ENCODE measurements around the gene ESR2. TPM values are rescaled to one million over a fixed set of nuclear protein-coding genes. Genes with fewer than 3 reads are reported as not detected.

The ESR2 gene
- total and polyA plus RNA-seq, 9 donors = 5.1 to 26.2 (median 13.5) TPM

DNA sequence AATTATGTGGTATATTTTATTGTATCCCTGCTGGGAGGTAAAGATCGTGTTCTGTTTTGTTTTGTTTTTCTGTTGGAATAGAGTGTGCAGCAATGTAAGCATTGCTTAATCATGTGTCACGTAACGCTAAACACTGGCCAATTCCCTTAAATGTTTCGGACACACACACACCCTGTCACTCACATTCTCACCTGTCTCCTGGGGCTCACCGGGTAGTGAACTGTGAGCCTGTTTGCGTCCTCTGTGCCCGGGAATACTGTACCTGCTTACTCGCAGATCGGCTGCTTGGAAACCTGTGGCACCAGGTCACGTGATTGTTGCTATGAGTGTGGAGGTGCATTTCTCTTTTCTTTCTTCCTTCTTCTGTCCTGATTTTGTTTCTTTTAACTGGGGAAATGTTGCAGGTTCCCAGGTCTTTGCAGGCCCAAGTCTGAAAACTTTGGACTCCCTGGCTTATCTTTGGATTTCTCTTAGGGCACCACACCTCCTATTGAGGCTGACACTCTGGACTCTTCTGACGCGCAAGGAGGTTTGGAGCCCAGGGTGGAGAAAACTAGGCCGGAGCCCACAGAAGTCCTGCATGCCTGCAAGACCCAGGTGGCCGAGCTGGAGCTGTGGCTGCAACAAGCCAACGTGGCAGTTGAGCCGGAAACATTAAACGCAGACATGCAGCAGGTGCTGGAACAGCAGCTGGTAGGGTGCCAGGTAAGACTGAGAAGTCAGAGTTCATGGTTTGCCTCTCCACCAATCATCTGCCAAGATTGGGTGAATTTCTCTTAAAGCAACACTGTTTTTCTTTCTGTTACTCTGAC is 181.1 kb downstream of the ESR2 start:
- intact Hi-C loops (cut with DNase I) = no loop called here
- Histone ChIP-seq H3K4me3 (no peak overlapping the region), H3K36me3 (no peaks in the 10 kb centered on the region), H3K27ac (no peak overlapping the region), H3K4me1 (ENCODE audit: insufficient read depth) (no peaks in the 10 kb centered on the region), H3K27me3 (no peaks in the 10 kb centered on the region), H3K9me3 (no peaks in the 10 kb centered on the region)
- DNase-seq = peak in 4 of 5 donors; percentile 25 to 52 (median 37)
- WGBS, 3 donors = 68 to 72% (median 69%) methylated on average over 17 of the region's 17 CpGs
- TF ChIP-seq, protein P1, sequence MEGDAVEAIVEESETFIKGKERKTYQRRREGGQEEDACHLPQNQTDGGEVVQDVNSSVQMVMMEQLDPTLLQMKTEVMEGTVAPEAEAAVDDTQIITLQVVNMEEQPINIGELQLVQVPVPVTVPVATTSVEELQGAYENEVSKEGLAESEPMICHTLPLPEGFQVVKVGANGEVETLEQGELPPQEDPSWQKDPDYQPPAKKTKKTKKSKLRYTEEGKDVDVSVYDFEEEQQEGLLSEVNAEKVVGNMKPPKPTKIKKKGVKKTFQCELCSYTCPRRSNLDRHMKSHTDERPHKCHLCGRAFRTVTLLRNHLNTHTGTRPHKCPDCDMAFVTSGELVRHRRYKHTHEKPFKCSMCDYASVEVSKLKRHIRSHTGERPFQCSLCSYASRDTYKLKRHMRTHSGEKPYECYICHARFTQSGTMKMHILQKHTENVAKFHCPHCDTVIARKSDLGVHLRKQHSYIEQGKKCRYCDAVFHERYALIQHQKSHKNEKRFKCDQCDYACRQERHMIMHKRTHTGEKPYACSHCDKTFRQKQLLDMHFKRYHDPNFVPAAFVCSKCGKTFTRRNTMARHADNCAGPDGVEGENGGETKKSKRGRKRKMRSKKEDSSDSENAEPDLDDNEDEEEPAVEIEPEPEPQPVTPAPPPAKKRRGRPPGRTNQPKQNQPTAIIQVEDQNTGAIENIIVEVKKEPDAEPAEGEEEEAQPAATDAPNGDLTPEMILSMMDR (IDR thresholded peaks at IDR 0.05) = no peak
- TF ChIP-seq EP300 (IDR thresholded peaks at IDR 0.05) = no peak
- no peak for TF ChIP-seq POLR2A (IDR thresholded peaks at IDR 0.05)

DNA sequence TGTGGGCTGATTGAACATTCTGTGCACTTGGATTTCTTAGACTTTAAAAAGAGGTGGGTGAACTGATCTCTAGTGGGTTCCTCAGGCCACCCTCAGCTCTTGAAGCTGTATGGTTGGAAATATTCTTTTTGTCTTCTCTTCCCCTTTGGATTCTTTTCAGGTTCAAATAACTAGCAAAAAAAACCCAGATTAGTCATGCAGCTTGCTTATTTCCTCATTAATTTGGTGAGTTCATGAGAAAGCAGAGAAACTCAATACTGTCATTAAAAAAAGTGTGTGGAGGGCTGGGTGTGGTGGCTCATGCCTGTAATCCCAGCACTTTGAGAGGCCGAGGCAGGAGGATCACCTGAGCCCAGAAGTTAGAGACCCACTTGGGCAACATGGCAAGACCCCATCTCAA is 183.4 kb downstream of the ESR2 start:
- Histone ChIP-seq H3K36me3 (no peaks in the 10 kb centered on the region), H3K27me3 (no peaks in the 10 kb centered on the region), H3K27ac (no peak overlapping the region), H3K4me1 (ENCODE audit: insufficient read depth) (no peaks in the 10 kb centered on the region), H3K4me3 (no peak overlapping the region), H3K9me3 (no peaks in the 10 kb centered on the region)
- 95 to 97% (median 96%) methylated on average over 1 of the region's 1 CpG for WGBS, 3 donors
- no peak for TF ChIP-seq EP300 (IDR thresholded peaks at IDR 0.05)
- TF ChIP-seq POLR2A (IDR thresholded peaks at IDR 0.05) = no peak
- TF ChIP-seq, protein P1 (IDR thresholded peaks at IDR 0.05) = no peak
- no peak for DNase-seq
- intact Hi-C loops (cut with DNase I) = no loop called here

DNA sequence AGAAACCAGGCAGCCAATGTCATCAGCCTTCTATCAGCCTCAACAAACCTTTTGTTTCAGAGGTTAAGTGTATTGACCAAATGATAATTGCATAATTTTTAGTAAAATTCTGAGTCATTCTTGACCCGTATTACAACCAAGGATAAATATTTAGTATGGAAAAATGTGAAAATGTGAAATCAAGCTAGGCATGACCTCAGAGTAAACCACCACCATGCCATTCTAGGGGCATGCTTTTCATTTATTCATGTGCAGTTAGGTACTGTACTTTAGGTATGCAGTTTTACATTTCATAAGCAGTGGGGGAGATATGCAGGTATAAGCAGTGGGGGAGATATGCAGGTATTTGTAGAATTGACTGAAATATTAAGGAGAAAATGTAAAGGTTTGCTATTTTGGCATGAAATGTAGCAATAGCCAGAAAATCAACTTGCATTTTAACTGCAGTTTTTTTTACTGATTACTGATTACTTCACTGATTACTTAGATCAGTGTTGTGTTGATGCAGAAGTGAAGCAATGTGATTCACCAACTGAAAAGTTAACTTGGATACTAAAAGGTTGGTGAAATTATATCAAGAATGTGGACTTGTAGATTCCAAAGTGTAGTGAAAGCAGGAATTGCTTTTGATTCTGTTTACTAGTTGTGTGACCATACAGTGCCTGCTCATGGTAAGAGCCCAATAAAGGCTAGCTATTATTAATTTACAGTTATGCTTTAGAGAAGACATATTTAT is 184.2 kb downstream of the ESR2 start:
- H3K36me3 ChIP-seq = no peaks in the 10 kb centered on the region
- intact Hi-C loops (cut with DNase I) = no loop called here
- H3K4me3 ChIP-seq = no peak overlapping the region
- WGBS, 3 donors = 71 to 80% (median 79%) methylated on average over 1 of the region's 1 CpG
- no peak overlapping the region for H3K27ac ChIP-seq
- H3K4me1 ChIP-seq (ENCODE audit: insufficient read depth) = no peaks in the 10 kb centered on the region
- H3K27me3 ChIP-seq = no peaks in the 10 kb centered on the region
- H3K9me3 ChIP-seq = no peaks in the 10 kb centered on the region
- DNase-seq = no peak
- TF ChIP-seq, protein P1 (IDR thresholded peaks at IDR 0.05) = no peak
- no peak for TF ChIP-seq EP300 (IDR thresholded peaks at IDR 0.05)
- TF ChIP-seq POLR2A (IDR thresholded peaks at IDR 0.05) = no peak

DNA sequence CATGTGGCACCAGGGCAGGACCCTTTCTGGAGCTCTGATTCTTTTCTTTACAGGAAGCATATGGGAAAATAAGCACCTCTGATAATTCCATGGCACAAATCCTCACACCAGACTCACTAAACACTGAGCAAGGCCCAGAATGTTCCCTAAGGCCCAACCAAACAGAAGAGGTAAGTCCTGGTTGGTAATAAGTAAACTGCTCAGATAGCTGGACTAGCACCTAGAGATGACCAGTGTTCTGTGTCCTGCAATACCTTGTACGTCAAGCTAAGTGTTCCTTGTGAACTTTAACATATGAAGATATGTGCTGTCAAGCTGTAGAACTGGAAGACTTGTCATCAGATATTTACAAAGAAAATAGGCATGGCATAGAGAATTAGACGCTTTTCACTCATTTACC is 186.7 kb downstream of the ESR2 start:
- WGBS, 3 donors = 95 to 97% (median 96%) methylated on average over 2 of the region's 2 CpGs
- H3K9me3 ChIP-seq = no peaks in the 10 kb centered on the region
- no peaks in the 10 kb centered on the region for H3K36me3 ChIP-seq
- no peak overlapping the region for H3K27ac ChIP-seq
- DNase-seq = no peak
- no peak overlapping the region for H3K4me3 ChIP-seq
- H3K27me3 ChIP-seq = no peaks in the 10 kb centered on the region
- intact Hi-C loops (cut with DNase I) = no loop called here
- TF ChIP-seq EP300 (IDR thresholded peaks at IDR 0.05) = no peak
- TF ChIP-seq, protein P1 (IDR thresholded peaks at IDR 0.05) = no peak
- TF ChIP-seq POLR2A (IDR thresholded peaks at IDR 0.05) = no peak
- H3K4me1 ChIP-seq (ENCODE audit: insufficient read depth) = no peaks in the 10 kb centered on the region
